ENCODE data around the gene EML6.

GRCh38 chr2:54840559-54841468 is 117.4 kb downstream of the EML6 start:
- no peak for TF ChIP-seq POLR2A (IDR thresholded peaks at IDR 0.05)
- no peak for TF ChIP-seq CTCF (IDR thresholded peaks at IDR 0.05)
